K562 (cell line): ENCODE data around the gene CCR5AS.

Experiments used
- ATAC-seq: fragments of 200-7000 bp; cut with Tn5 transposase; 3 replicates; pipeline ENCODE4 v1.9.1; 2020; ENCODE audit warnings: moderate library complexity
- BruUV-seq: library from RNA; stranded (reverse); fragments of 400-500 nt; replicated peaks from 2 replicates; lab custom pipeline; 2021; lab: Mats Ljungman, UMichigan
- CTCF ChIA-PET: fragments of 300-600 bp; formaldehyde crosslinking; extraction: SDS; loops from one replicate; lab custom pipeline; 2021; ENCODE audit warnings: low intra/inter-chr PET ratio; lab: Yijun Ruan, JAX
- POLR2A ChIA-PET: fragments of 300-600, 350-650 bp; sonication (Branson Sonifier 250); formaldehyde crosslinking; extraction: SDS; loops from one replicate; lab custom pipeline; 2021; ENCODE audit warnings: antibody characterized with exemption, inconsistent platforms; lab: Yijun Ruan, JAX
- DNase-seq, 4 experiments: peaks; one replicate each; pipeline versions ENCODE4 v3.0.0 to v3.0.0-alpha.2; 2011 to 2018; ENCODE audit warnings: low spot score in 3 of 4, mixed read lengths in 3 of 4; ENCODE audit errors: extremely low read depth in 1 of 4
- FAIRE-seq: peaks from 2 replicates; lab custom pipeline; 2011; peaks lifted over from hg19 to GRCh38; lab: Jason Lieb, UNC
- H2AFZ ChIP-seq: 2 replicates; pipeline ENCODE4 v1.6.0; 2011; ENCODE audit warnings: low read depth, low read length, control low read depth, inconsistent platforms
- H3K27ac ChIP-seq: fragments of 200-600 bp; 3 replicates; pipeline ENCODE4 v1.8.0; 2011; ENCODE audit warnings: low read depth, mild to moderate bottlenecking, control low read depth, inconsistent platforms, low read length, moderate library complexity, mixed read lengths; ENCODE audit errors: extremely low read depth
- H3K27me3 ChIP-seq, 2 experiments: fragments of 300-600 bp in 1 of 2; 2 replicates in 1 of 2; 3 replicates in 1 of 2; pipeline versions ENCODE4 v1.6.0 to v1.8.0; 2011; ENCODE audit warnings: inconsistent platforms in 2 of 2, low read length in 2 of 2, mild to moderate bottlenecking in 1 of 2, mixed read lengths in 1 of 2, moderate library complexity in 1 of 2; ENCODE audit not compliant: control insufficient read depth in 2 of 2, insufficient read depth in 2 of 2
- H3K36me3 ChIP-seq: fragments of 300-600 bp; 3 replicates; pipeline ENCODE4 v1.8.0; 2011; ENCODE audit warnings: mild to moderate bottlenecking, low read length, inconsistent platforms; ENCODE audit not compliant: control insufficient read depth, insufficient read depth
- H3K4me1 ChIP-seq, 2 experiments: fragments of 200-600 bp in 1 of 2; replicated peaks in 1 of 2; 2 replicates in 1 of 2; 3 replicates in 1 of 2; pipeline versions ENCODE4 v1.5.1 to v1.8.0; 2011; ENCODE audit warnings: inconsistent platforms in 2 of 2, low read length in 2 of 2, mild to moderate bottlenecking in 1 of 2, mixed read lengths in 1 of 2, moderate library complexity in 1 of 2; ENCODE audit not compliant: control insufficient read depth in 2 of 2, insufficient read depth in 2 of 2
- H3K4me2 ChIP-seq: 2 replicates; pipeline ENCODE4 v1.6.1; 2011; ENCODE audit warnings: low read length, control low read depth, inconsistent platforms, mixed read lengths; ENCODE audit not compliant: insufficient read depth
- H3K4me3 ChIP-seq: fragments of 200-600 bp; sonication (generic), shearing (Covaris generic); 2 replicates; pipeline ENCODE4 v1.5.1; 2016; ENCODE audit warnings: control low read depth, inconsistent platforms
- H3K79me2 ChIP-seq: fragments of 200-600 bp; 3 replicates; pipeline ENCODE4 v1.8.0; 2011; ENCODE audit warnings: low read length, inconsistent platforms; ENCODE audit not compliant: control insufficient read depth, insufficient read depth
- H3K9ac ChIP-seq, 2 experiments: 2 replicates each; pipeline versions ENCODE4 v1.6.0 to v1.6.1; 2011; ENCODE audit warnings: low read depth in 2 of 2, low read length in 2 of 2, control low read depth in 1 of 2, inconsistent platforms in 1 of 2, mild to moderate bottlenecking in 1 of 2, mixed read lengths in 1 of 2; ENCODE audit not compliant: insufficient read depth in 1 of 2
- H3K9me1 ChIP-seq: one replicate; pipeline ENCODE4 v1.6.0; 2011; ENCODE audit warnings: inconsistent platforms, mild to moderate bottlenecking, low read length, moderate library complexity; ENCODE audit not compliant: control insufficient read depth, insufficient read depth
- H3K9me3 ChIP-seq: replicated peaks from 2 replicates; pipeline ENCODE4 v1.5.1; 2011; ENCODE audit warnings: low read depth, low read length, inconsistent platforms; ENCODE audit not compliant: control insufficient read depth, insufficient read depth
- H4K20me1 ChIP-seq: replicated peaks from 2 replicates; pipeline ENCODE4 v1.6.1; 2011; ENCODE audit warnings: low read length, inconsistent platforms, mixed read lengths; ENCODE audit not compliant: control insufficient read depth, insufficient read depth
- CTCF ChIP-seq, 3 experiments: IDR thresholded peaks in 2 of 3; conservative IDR thresholded peaks in 1 of 3; 2 replicates each; pipeline ENCODE4 v1.5.1; 2011 to 2012; ENCODE audit warnings: low read length in 3 of 3, mild to moderate bottlenecking in 3 of 3, control low read depth in 2 of 3, improper control_type of control experiment in 1 of 3, inconsistent platforms in 1 of 3, low read depth in 1 of 3, mixed read lengths in 1 of 3, moderate library complexity in 1 of 3; ENCODE audit not compliant: insufficient read depth in 2 of 3
- GMEB1 ChIP-seq: fragments of 250-450 bp; sonication (Bioruptor Pico); IDR thresholded peaks from 2 replicates; pipeline ENCODE4 v1.4.0; 2020; ENCODE audit warnings: mild to moderate bottlenecking
- TEAD1 ChIP-seq, 2 experiments: fragments of 450-650 bp in 1 of 2; sonication (generic) in 1 of 2; formaldehyde crosslinking; IDR thresholded peaks; 2 replicates each; pipeline versions ENCODE4 v1.4.0 to v1.8.0; 2020 to 2022; ENCODE audit warnings: mild to moderate bottlenecking in 2 of 2, missing genetic modification reagents in 1 of 2
- TEAD2 ChIP-seq: fragments of 450-650 bp; IDR thresholded peaks from 2 replicates; pipeline ENCODE4 v1.6.1; 2016; ENCODE audit warnings: missing genetic modification characterization, control low read depth, missing compliant biosample characterization
- TEAD4 ChIP-seq, 2 experiments: sonication (generic) in 1 of 2; formaldehyde crosslinking in 1 of 2; IDR thresholded peaks; 2 replicates each; pipeline versions ENCODE4 v1.6.1 to v1.8.0; 2012 to 2022; ENCODE audit warnings: borderline replicate concordance in 1 of 2, inconsistent platforms in 1 of 2, low read length in 1 of 2, mild to moderate bottlenecking in 1 of 2, missing genetic modification reagents in 1 of 2
- TOE1 ChIP-seq, 2 experiments: fragments of 450-650 bp in 1 of 2; sonication (generic) in 1 of 2; formaldehyde crosslinking in 1 of 2; IDR thresholded peaks; 2 replicates each; pipeline versions ENCODE4 v1.7.1 to v1.8.0; 2016 to 2022; ENCODE audit warnings: borderline replicate concordance in 2 of 2, mild to moderate bottlenecking in 2 of 2, antibody characterized with exemption in 1 of 2, inconsistent platforms in 1 of 2, low read depth in 1 of 2, missing genetic modification reagents in 1 of 2, moderate library complexity in 1 of 2
- ZNF197 ChIP-seq: fragments of 200-800 bp; sonication (Bioruptor generic); IDR thresholded peaks from 2 replicates; pipeline ENCODE4 v1.6.1; 2016; ENCODE audit warnings: low read depth, missing genetic modification characterization, missing compliant biosample characterization
- WGBS: fragments of 100-300 bp; shearing (Covaris generic); methylation state at CpG from one replicate; pipeline ENCODE4 v1.1.6; 2016; ENCODE audit warnings: low coverage, mixed read lengths; ENCODE audit not compliant: insufficient coverage; ENCODE audit errors: missing lambda C conversion rate; 5-methylcytosine and 5-hydroxymethylcytosine counted together
- in situ Hi-C: fragments of 300-500 bp; cut with MboI; formaldehyde crosslinking; loops from 4 replicates; pipeline ENCODE4 v1.15.0; 2018; ENCODE audit warnings: inconsistent platforms, mixed read lengths
- intact Hi-C: fragments of 100-400 bp; cut with micrococcal nuclease; formaldehyde crosslinking; loops from 2 replicates; pipeline ENCODE4 v1.14.2; 2022

Gene CCR5AS

GRCh38 chr3:46411271-46411670 lies 4.4 kb upstream of the CCR5AS start:
- H3K9ac ChIP-seq: no peak overlapping the region
- TF ChIP-seq ZNF197 (CRISPR knock-in tag): no peak
- TF ChIP-seq TOE1 (IDR thresholded peaks at IDR 0.05; ENCODE audit: borderline replicate concordance): no peak
- no peak for TF ChIP-seq TOE1 (CRISPR knock-in tag; IDR thresholded peaks at IDR 0.05; ENCODE audit: borderline replicate concordance, low read depth)
- TF ChIP-seq TEAD2 (tag): peak; percentile 59; the same call in 1 of the 2 replicates
- peak; percentile 40; the same call in 1 of the 2 replicates for TF ChIP-seq TEAD4 (IDR thresholded peaks at IDR 0.05; ENCODE audit: low read length)
- TF ChIP-seq TEAD4 (CRISPR knock-in tag; IDR thresholded peaks at IDR 0.05; ENCODE audit: borderline replicate concordance): no peak
- TF ChIP-seq GMEB1: no peak
- peak in 2 of 3 experiments; percentile 12 to 21; a peak in 1 of 6 replicates for TF ChIP-seq CTCF (IDR thresholded peaks at IDR 0.05 in 2 of 3, conservative IDR thresholded peaks at IDR 0.05 in 1 of 3; ENCODE audit: insufficient read depth in 2 of 3, low read depth in 1 of 3, low read length in 3 of 3)
- TF ChIP-seq TEAD1 (CRISPR knock-in tag; IDR thresholded peaks at IDR 0.05): 0 out of 4 replicates have a peak, but pooled peaks of 1 of the 2 experiments have one; percentile 63
- BruUV-seq: no TSS peak
- no peak overlapping the region for H2AFZ ChIP-seq
- POLR2A ChIA-PET: interaction anchor here (0.7 to 1.2 kb wide), 2 partner anchors 13 to 1350 kb away, joined by 4 to 5 read pairs; no protein-coding TSS in a partner anchor
- in situ Hi-C loops (loop anchor here (25.0 kb wide), 1 partner anchor 1374 kb away; the partner anchor contains the start of gene CLEC3B), intact Hi-C loops (no loop called here)
- no peak for ATAC-seq
- no peaks in the 10 kb centered on the region for H3K36me3 ChIP-seq
- no peak overlapping the region for H3K4me3 ChIP-seq
- peaks cover 19 to 33% of the 10 kb centered on the region in 2 experiments for H3K4me1 ChIP-seq
- no peaks in the 10 kb centered on the region for H3K27me3 ChIP-seq
- no peaks in the 10 kb centered on the region; the same call in 1 of the 2 replicates for H3K9me3 ChIP-seq
- no peaks in the 10 kb centered on the region for H3K9me1 ChIP-seq
- DNase-seq: no peak
- no peak for FAIRE-seq
- CTCF ChIA-PET: no interaction called here
- 63% methylated on average over 2 of the region's 2 CpGs for WGBS
- no peak overlapping the region for H3K27ac ChIP-seq
- no peak overlapping the region for H3K4me2 ChIP-seq
- peaks cover 2% of the 10 kb centered on the region; the same call in 1 of the 3 replicates for H3K79me2 ChIP-seq
- no peaks in the 10 kb centered on the region for H4K20me1 ChIP-seq
